ENCODE measurements around the gene KCNAB2.
A peak's percentile ranks its signal among the peaks of the same experiment; 100 is the strongest.

Gene KCNAB2

GRCh38 chr1:6099297-6099696, 53.6 kb downstream of the KCNAB2 start:
- no peak for DNase-seq

- DNase-seq, result no peak
Measured at GRCh38 chr1:6099787-6100765, 54.4 kb downstream of the KCNAB2 start.

GRCh38 chr1:6100861-6101783, 55.4 kb downstream of the KCNAB2 start:
- DNase-seq, result no peak

DNA sequence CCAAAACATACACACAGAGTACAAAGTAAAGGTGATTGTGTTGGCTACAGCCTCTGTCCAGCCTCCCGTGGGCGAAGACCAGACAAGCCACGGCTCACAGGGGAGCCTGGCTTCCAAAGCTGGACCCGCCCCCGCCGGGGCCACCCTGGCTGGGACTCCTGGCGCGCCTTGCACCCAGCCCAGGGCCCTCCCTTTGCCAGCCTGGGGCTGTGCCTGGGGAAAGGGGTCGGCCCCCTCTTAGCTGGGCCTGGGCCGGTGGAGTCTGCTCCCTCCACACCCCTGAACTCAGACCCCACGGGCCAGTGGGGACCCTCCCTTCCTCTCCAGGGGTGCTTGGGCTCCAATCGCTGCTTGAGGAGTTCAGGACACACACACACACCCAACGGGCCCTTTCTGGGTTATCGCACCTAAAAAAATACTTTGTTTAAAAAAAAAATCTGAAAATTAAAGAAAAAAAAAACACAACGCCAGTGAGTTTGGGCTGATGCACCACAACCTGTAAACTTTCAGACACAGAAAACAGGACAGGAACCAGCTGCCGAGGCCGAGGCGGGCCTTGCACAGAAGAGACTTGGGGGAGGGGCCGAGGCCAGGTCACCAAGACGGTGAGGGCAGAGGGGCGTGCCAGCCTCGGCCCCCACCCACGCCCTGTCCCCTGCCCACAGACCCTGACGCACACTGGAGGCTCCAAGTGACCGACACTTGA, 56.3 kb downstream of the KCNAB2 start:
- DNase-seq, result no peak

GRCh38 chr1:6102532-6102845, 56.8 kb downstream of the KCNAB2 start:
- no peak for DNase-seq

GRCh38 chr1:6103111-6103853, 57.6 kb downstream of the KCNAB2 start:
- no peak for DNase-seq

- DNase-seq, result no peak
Measured at GRCh38 chr1:6103854-6104530, 58.3 kb downstream of the KCNAB2 start.

DNA sequence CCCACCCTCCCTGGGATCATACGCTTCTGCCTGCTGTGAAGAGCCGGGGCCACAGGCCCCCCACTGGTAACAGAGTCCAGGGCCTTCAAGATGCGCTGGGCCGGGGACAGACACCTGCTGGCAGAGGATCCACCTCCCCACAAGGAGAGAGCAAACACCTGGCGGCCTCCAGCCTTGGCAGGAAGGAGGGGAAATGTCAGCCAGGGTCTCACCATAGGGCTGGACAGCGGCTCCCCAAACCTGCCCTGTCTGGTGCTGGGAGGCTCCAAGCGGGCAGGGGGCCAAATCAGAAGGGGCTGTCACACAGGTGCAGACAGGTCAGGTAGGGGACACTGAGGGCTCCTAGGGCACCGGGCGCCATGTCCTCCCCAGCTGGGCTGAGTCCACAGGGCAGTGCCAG, 58.9 kb downstream of the KCNAB2 start:
- DNase-seq, result no peak

GRCh38 chr1:6105218-6105679, 59.6 kb downstream of the KCNAB2 start:
- DNase-seq, result no peak

DNA sequence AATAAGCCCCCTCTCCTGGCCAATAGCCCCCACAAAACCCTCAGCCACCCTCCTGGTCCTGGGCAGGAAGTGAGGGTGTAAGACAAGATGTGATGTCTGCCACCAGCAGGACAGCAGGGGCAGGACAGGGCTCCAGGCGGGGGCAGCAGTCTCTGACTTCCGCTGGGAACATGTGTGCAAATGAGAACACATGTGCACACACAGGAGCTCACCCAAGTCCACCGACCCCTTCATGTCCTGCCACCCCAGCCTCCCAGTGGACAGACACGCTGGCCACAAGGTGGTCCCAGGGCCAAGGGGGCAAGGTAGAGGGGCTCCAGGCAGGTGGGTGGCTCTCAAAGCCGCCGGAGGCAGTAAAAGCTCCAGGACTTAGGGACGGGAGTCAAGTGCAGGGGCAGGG, 60.1 kb downstream of the KCNAB2 start:
- no peak for DNase-seq

GRCh38 chr1:6106321-6106731, 60.6 kb downstream of the KCNAB2 start:
- DNase-seq, result no peak

DNA sequence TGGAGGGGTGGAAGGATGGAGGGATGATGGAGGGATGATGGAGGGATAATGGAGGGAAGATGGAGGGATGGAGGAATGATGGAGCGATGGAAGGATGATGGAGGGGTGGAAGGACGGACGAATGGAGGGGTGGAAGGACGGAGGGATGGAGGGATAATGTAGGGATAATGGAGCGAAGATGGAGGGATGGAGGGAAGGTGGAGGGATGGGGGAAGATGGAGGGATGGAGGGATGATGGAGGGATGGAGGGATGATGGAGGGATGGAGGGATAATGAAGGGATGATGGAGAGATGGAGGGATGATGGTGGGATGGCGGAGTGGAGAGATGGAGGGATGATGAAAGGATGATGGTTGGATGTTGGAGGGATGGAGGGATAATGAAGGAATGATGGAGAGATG, 61.3 kb downstream of the KCNAB2 start:
- DNase-seq, result no peak

- no peak for DNase-seq
Measured at GRCh38 chr1:6107409-6108356, 62.0 kb downstream of the KCNAB2 start.

DNA sequence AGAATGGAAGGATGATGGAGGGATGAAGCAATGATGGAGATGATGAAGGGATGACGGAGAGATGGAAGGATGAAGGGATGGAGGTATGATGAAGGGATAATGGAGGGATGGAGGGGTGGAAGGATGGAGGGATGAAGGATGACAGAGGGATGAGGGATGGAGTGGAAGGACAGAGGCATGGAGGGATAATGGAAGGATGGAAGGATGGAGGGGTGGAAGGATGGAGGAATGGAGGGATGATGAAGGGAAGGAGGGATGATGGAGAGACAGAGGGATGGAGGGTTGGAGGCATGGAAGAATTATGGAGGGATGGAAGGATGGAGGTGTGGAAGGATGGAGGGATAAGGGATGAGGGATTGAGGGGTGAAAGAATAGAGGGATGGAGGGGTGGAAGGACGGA, 62.8 kb downstream of the KCNAB2 start:
- no peak for DNase-seq

DNA sequence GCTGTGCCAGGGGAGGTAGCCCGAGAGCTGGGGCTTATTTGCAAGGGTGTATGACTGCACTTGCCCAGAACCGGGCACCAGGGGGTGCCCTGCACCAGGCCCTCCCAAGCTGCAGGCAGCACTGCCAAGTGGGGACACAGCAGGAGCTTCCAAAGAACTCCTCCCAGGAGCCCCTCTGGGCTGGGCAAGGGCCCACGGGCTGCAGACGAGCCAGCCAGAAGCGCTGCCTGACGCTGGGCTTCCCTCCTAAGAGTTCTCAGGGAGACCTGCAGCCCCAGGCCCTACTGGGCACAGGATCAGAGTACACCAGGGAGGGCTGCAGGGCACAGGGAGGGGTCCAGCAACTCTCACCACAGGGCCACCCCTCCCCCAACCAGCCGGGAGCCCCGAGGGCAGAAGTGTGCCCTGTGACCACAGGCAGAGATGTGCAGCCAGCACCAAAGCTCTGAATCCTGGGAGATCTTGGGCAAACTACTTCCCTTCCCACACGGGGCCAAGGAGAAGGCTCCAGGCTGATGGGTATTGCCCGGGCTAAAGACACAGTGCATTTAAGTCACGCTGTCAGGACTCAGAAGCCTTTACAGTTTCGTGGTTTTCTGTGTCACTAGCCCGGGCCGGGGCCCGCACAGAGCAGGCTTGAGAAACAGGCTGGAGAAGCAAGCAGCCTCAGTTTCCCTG, 63.4 kb downstream of the KCNAB2 start:
- DNase-seq, result peak; percentile 49 to 81

- DNase-seq, result no peak
Measured at GRCh38 chr1:6109688-6110087, 64.0 kb downstream of the KCNAB2 start.

DNA sequence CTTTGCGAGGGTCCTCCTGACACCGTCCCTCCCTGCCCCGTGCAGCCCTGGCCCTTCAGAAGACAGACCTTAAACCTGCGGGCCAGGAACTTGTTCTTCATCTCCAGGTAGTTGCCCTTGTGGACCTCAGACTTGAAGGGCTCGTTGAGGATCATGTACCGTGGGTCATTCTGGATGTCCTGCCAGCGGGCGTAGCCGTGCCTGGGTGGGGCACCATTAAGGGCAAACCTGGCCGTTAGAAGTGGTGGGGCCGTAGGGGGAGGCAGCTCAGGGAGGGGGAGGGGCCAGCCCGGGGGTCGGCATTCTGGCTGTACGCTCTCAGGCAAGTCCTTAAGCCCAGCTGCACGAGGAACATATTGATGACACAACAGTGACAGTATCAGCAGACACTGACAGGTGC, 64.6 kb downstream of the KCNAB2 start:
- DNase-seq, result no peak

- DNase-seq, result peak; percentile 72 to 89
Measured at GRCh38 chr1:6111571-6111970, 65.9 kb downstream of the KCNAB2 start.

DNA sequence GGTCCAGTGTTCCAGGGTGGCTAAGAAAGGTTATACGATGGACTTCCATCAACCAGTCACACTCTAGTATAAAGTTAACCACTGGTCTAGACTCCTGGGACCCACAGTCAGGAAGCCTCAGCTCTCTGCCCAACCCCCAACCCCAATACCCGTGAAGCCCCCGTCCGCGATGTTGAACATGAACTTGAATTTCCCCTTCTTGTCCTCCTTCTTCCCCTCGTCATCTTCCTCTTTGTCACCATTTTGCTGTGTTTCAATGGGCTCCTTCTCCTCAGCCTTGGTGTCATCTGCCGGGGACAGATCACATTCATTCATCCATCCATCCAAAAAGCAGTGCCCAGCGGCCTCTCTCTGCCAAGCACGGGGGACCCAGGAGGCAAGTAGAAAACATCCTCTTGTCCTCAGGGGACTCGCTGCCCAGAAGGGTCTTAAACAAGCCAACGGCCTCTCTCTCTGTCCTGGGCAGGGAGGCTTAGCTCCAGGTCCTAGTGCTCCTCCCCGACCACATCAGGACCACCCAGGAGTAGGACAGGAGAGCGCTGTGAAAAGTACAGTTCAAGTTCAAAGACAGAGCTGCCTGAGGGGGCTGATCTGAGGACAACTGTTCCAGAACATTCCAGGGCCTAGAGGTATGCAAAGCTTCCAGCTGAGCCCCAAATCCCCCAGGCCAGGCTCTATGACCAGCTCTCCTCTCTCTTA, 66.5 kb downstream of the KCNAB2 start:
- no peak for DNase-seq
